HG03442 (cell line): ENCODE measurements around the gene AASDHPPT.

Source experiments
- ATAC-seq: cut with Tn5 transposase; IDR thresholded peaks from one replicate; pipeline ENCODE4 v1.9.1; 2021; ENCODE audit warnings: mild to moderate bottlenecking, moderate library complexity; ENCODE audit not compliant: unreplicated experiment

AASDHPPT gene

DNA sequence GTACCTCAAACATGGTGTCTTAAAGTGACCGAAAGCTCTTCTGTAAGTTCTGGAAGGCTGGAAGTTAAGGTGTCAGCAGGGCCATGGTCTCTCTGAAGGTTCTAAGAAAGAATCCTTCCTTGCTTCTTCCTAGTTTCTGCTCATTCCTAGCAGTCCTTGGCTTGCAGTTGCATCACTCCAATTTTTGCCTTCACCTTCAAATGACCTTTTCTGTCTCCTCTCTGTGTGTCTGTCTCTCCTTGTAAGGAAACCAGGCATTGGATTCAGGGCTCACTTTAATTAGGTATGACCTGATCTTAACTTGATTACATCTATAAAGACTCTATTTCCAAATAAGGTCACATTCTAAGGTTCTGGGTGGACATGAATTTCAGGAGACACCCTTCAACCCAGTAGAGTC is 8.7 kb downstream of the AASDHPPT start:
- ATAC-seq, result no peak

DNA sequence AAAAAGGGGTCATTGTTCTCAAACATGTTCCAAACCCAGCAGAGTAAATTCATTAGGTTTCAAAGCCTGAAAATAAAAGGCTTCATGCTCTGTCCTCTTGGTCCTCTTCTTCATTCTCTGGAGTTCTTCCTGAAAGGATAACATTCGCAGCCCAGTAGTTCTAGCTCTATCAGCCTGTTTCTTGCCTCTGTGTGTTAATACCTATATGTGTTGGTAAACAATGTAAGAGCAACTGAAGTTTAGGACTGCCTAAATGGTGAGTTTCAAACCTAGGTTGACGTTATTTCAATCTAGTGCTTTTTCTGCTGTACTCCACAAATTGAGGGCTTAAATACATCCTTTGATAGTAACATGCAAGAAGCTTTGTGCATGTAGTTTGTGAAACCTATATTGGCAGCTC is 9.4 kb downstream of the AASDHPPT start:
- ATAC-seq, result no peak

DNA sequence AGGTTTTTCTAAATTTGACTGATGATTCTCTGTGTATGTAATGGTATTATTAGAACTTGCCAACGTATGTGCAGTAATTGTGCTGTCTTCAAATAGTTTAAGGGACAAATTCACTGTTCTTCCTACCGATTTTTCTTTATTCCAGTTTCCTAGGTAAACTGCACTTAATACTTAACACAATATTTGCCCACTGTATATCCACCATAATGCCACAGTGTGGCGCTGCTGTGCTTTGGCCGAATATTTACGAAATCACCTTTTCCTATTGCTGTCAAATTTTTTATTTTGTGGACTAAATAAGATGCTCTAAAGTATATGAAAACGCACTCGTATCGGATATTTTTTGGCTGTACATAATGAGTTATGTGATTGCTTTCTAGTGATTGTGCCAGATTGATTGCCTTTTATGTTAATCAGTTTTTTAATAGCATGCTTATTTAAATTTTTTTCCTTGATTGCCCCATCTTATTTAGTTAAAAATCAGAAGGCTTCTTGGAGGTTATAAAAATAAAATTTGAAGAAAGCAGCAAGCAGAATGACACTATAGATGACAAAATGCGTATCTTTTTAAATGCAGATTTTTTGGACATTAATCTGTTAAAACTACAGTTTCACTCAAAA is 10.5 kb downstream of the AASDHPPT start:
- ATAC-seq, result no peak

DNA sequence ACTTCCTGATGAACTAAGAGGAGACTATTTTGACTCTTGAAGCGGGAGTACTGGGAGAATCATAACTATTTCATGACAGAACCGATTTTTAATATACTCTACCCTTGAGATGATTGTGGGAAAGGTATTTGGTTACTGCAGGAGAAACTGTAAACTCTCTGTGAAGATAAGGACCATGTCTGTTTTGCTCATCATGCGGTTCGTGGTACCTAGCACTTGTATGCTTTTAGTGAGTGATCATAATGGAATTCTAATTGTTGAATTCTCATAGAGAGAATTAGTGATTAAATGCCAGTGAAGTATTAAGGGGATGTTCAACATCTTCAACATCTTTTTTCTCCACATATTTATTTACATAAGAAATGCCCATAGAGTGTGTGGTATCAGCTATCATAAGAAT is 11.4 kb downstream of the AASDHPPT start:
- no peak for ATAC-seq

DNA sequence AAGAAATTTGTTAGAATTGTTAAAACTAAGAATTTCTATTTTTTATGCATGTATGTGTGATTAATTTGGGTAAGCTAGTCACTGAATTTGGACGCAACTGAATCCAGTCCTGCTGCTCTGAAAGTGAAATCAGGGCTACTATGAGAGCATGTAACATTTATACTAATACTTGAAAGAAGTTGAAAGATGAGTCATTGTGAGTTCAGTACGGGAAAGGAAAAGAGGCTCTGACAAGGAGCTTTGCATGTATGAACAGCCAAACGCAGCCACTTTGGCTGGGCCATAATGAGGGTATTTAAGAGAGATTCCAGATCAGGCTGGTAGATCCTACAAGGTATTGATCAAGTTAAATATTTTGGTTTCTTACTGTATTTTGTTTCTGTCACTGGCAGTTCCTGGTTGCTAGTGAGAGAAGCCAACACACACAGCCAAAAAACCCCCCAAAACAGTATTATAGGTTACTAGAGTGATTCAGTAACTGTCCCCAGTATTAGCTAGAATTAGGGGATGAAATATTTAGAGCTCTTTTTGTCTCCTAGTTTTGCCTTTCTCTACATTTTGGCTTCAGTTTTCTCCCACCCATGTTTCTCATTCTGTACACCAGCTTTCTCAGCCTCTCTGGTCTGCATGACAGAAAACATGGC is 14.1 kb downstream of the AASDHPPT start:
- ATAC-seq, result peak; percentile 99

DNA sequence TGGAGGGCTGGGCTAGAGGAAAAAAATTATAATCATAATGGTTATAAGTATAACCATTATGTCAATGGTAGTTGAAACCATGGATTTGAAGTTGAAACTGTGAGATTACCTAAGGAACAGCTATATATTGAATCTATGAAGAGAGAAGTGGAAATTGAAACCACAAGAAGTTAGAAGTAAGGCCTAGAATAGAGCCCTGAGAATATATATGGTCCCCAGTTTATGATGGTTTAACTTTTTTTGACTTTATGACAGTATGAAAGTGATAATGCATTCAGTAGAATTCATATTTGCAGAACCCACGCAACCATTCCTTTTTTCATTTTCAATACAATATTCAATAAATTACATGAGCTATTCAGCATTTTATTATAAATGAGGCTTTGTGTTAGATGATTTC is 15.0 kb downstream of the AASDHPPT start:
- ATAC-seq, result no peak

DNA sequence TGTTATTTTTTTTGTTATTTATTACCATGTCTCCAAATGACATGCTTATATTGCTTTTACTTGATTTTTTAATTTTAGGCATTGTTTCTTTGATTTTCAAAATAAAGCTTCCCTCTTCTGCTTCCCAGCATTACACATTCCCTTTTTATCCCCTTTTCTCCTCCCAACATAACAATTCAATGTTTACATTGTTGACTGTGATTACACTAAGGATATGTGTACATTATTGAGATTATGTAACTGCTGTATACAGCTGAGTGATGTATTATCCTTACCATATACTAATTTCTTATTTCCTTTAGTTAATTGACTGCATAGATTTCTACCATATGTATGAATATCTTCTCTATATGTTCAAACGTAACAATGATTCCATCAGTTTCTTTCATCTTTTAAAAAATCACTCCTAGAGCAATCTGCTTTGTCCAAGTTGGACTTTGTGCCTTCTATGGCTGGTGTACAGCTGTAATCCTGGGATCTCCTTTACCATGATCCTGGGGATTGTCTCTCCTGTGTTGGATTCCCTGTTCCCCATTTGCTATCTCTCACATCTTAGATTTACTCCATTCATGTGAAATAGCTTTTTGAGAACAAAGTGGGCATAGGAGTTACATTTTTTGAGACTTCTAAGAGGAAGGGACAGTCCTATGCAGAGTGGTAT is 21.6 kb downstream of the AASDHPPT start:
- no peak for ATAC-seq

DNA sequence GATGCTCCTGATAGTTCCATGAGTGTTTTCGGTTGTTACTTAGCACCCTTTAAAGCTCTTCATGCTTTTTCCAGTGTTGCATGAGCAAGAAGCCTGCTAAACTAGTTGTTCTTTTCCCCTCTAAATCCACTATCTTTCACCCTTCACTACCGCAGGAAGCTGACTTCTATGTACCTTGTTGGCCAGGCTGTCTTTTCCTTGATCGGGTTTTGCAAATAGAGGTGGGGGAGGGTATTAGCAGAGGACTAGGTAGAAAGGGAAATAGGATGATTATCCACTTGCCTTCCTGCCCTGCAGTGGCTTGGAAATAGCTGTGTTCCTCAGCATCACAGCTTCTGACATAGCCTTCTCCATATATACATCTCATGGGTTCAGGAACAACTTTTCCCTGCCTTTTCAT is 23.9 kb downstream of the AASDHPPT start:
- no peak for ATAC-seq

DNA sequence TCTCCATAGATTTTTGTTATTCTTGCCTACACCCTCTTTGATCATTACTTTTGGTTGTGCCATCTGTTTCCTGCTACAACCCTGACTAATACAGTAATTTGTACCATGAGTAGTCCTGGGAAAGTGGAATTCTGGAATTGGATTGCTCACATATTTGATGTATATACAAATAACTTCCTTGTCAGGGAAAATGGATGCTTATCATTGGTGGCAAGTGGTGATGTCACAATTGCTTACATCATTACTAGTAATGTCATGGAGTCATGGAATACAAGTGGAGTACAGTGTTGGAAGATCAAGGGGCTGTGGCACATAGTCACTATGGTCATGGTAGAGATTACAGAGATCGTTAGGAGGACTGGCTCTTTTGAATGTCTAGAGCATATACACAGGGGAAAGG is 24.4 kb downstream of the AASDHPPT start:
- no peak for ATAC-seq

DNA sequence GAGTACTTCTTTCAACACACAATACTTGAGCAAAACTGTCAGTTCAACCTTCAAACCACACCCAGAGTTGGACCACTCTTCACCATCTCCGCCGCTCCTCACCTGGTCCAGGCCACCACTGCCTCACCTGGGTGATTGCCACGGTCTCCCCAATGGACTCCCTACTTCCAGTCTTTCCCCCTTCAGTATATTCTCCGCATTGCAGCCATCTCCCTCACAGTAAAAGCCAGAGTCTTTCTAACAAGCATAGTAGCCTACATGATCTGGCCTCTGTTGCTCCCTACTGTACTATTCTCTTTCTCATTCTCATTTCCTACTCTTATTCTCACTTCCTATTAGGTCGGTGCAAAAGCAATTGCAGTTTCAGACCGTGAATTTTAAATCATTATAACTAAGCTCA is 28.5 kb downstream of the AASDHPPT start:
- no peak for ATAC-seq

DNA sequence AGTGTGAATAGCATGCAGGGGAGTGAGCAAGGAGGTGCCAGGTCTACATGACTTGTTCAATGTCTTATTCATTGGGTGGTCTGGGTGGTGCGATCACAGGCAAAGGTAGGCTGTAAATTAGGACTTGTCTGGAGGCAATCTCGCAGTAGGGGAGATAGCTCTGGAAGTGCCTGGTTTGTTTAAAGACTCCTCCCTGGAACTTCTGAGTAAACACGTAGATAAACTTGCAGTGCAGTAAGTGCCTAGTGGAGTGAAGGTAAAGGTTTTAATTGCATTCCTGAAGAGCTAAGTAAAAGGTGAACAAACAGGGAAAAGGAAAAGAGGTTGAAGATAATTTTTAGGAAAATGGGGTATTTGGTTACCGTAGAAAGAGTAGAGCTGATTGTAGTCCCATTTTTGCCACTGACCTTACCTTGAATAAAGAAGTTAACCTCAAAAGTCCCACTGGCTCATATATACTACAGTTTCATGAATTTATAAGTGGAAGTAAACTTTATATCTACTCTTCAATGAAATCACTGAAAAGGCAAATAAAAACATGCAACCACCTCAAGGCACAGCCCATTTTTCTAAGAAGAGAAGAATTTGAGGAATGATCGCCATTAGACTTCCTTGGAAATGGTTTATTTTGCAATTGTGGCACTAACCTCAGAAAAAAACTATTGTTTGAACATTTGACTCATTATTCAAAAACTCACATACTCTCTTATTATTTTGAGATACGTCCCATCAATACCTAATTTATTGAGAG is 44.3 kb downstream of the AASDHPPT start:
- no peak for ATAC-seq

DNA sequence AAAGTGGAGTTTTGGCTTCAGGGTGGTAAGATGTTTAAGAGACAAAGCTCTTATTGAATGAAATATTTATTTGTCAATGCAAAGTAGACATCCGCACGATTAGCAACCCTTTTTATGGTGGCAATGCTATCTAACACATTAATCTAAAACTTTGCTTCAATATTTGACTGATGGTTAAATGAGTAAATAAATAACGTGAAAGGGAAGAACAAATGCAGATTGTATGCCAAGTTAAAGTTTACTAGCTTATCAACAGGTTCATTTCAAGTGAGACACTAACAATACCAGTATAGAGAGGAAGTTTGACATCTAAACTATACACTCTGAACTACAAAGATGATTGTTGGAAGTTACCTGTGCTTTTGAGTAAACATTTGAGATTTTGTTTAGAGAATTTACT is 50.1 kb downstream of the AASDHPPT start:
- no peak for ATAC-seq

DNA sequence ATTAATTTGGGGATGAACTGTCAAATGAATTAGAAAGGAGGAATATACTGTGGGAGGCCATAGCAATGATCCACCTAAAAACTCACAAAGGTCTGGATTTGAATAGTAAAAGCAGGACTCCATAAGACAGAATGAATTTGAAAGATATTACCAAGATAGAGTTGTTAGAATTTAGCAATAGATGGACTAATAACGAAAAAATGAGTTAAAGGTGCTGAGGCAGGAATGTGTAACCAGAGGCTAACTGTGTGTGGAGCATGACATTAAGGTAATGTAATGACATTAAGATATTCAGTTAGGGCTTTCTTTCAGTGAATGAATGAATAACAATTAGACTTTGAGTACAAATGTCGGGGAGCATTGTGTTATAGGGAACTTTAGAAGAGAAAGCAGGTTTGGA is 51.3 kb downstream of the AASDHPPT start:
- no peak for ATAC-seq

DNA sequence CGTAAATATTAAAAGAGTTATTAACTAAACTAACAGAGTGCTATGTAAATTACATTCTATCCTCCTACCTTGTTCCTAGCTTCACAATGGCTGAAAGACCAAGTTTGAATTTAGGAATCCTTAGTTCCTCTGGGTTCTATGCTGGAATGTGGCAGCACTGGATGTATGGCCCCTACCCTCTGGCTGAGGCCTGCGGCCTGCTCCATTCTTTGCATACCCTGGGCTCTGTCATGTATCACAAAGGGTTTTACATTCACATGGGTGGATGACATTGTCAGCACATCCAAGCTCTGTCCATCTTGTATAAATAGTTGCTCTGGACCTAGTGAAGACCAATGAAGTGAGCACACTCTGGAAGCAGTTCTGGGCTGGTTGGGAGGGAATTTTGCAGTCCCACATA is 54.5 kb downstream of the AASDHPPT start:
- no peak for ATAC-seq

DNA sequence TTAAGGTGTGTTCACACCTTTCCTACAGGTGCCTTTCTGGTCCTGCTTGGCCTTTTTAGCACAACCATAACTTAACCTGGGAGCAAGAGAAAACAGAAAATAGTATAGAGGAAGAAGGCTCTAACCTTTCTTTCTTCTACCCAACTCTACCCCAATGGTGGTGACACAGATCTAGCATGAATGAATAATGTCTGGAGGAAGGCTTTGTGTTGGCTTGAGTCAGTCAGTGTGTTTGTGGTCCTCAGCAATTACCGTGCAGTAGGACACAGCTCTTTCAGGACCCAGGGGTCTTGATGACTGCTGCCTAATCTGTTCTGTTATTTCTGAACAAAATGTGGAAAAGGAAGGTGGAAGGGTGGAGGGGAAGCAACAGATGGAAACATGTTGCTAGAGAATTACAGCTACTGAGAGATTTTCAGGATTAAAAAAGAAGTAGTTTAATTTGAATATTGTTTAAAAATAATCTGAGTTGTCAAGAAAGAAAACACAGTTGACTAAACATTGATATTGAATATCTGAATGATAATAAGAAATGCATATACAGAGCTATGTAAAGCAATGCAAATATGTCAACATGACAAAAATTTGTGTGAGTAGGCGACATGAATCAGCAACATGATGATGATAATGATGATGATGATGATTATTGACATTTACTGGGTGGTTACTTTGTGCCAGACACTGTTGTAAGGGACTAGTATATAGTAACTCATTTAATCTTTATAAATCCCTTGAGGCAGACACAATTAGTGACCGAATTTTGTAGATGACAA is 55.3 kb downstream of the AASDHPPT start:
- ATAC-seq, result no peak

DNA sequence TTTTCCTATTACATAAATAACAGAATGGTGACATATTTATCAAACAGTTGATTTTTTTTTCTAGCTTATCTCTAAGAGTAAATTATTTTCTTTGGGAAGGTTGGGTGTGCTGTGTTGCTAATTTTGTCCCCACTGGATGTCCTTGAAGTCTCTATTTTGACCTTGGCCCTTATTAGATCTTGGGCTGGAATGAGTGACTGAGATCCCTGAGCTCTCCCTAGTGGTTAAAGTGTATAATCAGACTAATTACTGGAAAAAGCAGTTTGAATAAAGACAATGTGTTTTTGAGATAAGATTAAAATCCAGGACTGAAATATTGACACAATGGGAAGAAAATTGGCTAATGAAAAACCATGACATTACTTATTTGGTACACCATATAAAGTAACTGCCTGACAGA is 56.1 kb downstream of the AASDHPPT start:
- no peak for ATAC-seq

DNA sequence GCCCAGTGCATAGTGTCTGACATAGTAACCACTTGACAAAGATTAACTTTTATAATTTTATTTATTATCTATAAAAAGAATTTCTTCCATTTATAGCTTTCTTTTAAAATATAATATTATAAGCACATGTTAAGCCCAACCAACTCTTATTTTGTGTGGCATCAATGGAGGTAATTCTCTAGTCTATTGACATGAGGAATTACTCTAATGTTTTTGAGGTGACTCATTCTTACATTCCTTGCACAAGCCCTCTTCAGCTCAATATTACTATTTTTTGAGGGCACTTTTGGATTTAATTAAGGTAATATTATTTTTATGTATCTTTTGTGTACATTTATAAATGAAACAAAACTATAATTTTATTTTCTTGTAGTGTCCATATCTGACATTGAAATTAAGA is 59.6 kb downstream of the AASDHPPT start:
- no peak for ATAC-seq

DNA sequence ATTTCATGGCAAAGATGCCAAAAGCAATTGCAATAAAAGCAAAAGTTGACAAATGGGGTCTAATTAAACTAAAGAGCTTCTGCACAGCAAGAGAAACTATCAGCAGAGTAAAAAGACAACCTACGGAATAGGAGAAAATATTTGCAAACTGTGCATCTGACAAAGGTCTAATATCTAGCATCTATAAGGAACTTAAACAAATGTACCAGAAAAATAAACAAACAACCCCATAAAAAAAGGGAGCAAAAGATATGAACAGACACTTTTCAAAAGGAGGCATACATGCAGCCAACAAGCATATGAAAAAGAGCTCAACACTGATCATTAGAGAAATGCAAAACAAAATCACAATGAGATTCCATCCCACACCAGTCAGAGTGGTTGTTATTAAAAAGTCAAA is 60.3 kb downstream of the AASDHPPT start:
- ATAC-seq, result no peak
